HG03354 (cell line): ENCODE data around the gene FAM43A.

Experiments
- ATAC-seq: cut with Tn5 transposase; IDR thresholded peaks from one replicate; pipeline ENCODE4 v1.9.1; 2021; ENCODE audit warnings: mild to moderate bottlenecking; ENCODE audit not compliant: unreplicated experiment, poor library complexity, severe bottlenecking

The FAM43A gene

GRCh38 chr3:194675081-194675640, 10.5 kb upstream of the FAM43A start:
- ATAC-seq, result no peak

GRCh38 chr3:194675680-194676079, 10.0 kb upstream of the FAM43A start:
- ATAC-seq, result no peak

DNA sequence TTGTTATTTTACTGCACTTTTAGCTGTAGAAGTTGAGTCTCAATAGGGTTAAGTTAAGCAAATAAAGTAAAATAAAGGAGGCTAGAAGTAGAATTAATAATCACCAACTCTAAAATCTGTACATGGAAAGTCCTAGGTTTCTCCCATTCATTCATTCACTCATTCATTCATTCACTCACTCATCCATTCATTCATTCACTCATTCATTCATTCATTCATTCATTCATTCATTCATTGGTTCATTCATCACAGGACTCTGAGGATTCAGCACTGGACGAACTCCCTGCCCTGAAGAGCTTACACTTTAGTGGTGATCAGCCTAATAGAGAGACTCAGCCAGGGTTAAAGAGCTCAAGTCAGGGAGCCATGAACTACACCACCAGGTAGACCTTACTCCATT, 9.2 kb upstream of the FAM43A start:
- no peak for ATAC-seq

DNA sequence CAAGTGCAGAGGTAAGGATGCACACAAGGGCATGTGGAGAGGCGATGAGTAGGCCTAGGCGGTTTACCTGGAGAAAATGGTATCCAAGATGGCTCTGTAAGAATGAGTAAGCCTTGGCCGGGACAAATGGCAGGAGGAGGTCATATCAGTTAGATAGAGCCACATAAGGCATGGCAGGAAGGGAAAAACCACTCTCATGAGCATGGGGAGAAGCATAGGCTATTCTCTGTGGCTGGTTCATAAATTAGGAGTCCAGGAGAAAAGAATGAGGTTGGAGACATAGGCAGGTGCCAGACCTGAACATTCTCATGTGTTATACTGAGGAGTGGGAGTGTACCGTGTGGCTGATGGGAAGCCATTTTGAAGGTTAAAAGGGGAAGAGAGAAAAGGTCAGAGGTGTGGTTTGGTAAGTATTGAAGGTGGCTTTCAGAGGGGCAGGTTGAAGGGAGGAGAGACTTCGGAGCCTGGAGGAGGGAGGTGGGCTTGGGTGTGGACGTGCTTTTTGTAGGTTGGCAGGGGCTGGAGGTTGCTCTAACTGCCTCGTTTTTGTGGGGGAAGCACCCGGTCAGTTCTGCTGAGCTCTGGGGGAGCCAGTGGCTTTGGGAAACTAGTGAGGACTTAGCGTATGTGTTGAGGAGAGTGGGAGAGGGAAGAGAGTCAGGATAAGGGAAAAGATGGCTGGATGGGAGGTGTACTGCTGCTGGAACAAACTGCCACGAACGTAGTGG, 4.6 kb upstream of the FAM43A start:
- ATAC-seq, result no peak

- ATAC-seq, result no peak
These were observed 3.4 kb upstream of the FAM43A start for GRCh38 chr3:194682189-194682693.

DNA sequence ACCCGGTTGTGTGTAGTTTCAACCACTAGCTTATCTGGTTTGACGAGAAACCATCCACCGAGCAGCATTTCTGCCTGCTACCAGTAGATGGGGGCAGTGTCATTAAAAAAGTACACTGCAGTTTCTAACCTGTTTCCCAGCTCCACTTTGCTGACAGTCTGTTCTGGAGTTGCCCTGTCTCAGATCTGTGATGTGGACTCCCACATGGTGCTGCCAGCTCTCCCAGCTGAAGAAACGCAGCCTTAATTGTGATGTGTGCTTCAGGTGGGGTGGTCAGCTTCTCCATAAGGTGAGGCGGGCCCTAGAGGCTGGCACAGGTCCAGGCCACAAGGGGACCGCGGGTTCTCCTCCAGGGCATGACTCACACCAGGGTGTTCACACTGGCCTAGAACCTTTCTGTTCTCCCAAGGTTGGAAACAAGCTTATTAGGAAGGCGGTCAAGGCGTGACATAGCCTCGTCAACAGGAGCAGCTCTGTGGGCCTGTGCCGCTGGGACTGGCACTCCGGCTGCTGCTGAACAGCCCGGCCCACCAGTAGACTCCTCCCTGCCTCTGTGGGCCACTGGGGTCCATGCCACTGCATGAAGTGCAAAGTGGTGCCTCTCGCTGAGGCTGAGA, 2.9 kb upstream of the FAM43A start:
- ATAC-seq, result peak; percentile 63

GRCh38 chr3:194683380-194683779, 2.3 kb upstream of the FAM43A start:
- no peak for ATAC-seq

- no peak for ATAC-seq
These were observed 492 bp upstream of the FAM43A start for GRCh38 chr3:194685065-194685717.

DNA sequence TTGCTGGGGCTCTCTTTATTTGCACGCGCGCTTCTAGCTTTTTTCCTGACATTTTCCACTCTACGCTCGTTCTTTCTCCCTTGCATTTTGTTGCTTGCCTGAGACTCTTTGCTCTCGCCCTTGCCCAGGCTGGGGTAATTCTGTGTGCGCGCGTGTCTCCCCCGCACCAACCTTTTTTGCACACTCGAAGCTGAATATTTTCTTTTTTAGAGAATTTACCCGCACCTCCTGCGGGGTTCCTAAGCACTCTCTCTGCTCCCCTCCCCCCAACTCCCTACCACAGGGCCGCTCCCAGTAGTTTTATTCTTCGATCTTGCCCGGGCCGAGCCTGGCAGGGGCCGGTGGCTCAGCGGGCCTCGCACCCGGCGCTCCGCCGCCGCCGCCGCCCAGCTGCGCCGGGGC, 732 bp downstream of the FAM43A start:
- ATAC-seq, result no peak

GRCh38 chr3:194686816-194687637, 1.3 kb downstream of the FAM43A start:
- no peak for ATAC-seq

GRCh38 chr3:194687638-194688199, 2.0 kb downstream of the FAM43A start:
- peak; percentile 42 for ATAC-seq

DNA sequence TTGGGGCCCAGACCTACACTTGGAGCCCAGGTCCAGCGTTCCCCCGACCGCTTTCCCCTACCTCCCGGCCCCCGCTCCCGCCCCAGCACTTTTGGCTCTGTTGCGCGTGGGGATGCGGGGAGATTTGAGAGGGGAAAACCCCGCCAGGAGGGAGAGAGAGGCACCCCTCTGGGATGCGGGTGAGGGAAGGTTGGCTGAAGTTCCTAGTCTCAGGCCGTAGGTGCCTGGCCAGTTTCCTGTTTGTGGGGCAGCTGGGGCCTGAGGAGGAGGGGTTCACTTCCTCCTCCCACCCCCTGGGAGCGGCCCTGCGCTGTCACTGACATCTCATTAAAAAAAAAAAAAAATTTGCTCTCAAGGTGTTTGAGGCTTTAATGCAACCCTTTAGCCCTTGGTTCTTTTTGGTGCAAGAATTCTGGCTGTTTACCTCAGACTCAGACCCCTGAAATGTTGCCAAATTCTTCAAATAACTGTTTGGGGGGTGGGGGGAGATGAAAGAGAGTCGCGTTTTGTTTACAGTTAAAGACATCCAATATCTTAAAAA, 2.6 kb downstream of the FAM43A start:
- ATAC-seq, result peak; percentile 33

DNA sequence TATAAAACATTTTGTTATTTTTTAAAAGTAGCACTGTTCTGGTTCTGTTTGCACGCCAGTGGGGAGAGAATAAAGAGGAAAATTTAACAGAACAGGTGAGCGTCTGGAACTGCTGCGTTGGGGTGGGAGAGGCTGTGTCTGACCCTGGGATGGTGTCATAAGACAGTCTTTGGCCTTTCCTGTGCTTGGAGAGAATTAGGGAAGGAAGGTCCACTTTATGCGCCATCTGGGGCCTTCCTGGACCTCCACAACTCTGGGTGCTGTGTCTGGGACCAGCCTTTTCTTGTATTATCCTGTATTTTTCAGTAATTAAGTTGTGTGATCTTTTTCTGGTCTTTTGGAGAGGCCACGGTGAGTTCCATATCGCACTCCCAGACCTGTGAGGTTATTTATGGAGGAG, 3.3 kb downstream of the FAM43A start:
- ATAC-seq, result no peak

- no peak for ATAC-seq
These were observed 3.8 kb downstream of the FAM43A start for GRCh38 chr3:194689493-194689944.

DNA sequence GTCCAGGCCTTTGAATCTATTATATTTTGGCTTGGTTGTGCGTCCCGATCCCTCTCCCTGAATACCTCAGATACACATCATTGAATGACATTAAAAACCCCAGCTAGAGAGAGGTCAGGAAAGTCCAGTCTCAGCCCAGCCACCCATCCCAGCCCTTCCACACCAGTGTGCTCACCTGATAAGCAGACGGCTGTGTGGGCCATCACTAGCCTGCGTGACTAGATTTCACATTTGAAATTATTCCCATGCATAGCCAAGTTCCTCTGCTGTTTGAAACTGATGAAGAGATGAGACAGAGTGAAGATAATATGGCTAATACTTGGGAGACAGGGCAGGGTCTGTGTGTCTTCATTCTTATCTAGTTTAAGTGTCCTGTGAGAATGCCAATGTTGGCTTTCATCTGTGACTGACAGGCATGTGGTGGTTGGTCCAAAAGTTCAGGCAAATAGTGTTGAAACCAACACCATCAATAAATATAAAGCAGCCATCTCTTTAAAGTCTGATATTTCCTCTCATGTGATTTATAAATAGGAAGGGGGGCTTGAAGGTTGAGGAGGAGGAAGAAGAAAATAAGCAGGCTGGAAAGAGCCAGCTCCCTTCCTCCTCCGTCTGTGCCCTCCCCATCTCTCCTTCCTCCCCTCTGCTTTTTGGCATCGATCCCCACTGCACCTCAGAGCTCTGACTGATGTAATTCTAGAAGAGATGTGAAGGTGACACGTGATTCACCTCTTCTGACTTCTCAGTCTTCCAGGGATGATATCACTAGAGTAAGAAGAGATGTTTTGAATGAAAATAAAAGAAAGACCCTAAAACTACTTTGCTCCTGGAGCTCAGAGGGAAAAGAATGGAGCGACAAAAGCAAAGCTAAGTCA, 5.1 kb downstream of the FAM43A start:
- ATAC-seq, result no peak

DNA sequence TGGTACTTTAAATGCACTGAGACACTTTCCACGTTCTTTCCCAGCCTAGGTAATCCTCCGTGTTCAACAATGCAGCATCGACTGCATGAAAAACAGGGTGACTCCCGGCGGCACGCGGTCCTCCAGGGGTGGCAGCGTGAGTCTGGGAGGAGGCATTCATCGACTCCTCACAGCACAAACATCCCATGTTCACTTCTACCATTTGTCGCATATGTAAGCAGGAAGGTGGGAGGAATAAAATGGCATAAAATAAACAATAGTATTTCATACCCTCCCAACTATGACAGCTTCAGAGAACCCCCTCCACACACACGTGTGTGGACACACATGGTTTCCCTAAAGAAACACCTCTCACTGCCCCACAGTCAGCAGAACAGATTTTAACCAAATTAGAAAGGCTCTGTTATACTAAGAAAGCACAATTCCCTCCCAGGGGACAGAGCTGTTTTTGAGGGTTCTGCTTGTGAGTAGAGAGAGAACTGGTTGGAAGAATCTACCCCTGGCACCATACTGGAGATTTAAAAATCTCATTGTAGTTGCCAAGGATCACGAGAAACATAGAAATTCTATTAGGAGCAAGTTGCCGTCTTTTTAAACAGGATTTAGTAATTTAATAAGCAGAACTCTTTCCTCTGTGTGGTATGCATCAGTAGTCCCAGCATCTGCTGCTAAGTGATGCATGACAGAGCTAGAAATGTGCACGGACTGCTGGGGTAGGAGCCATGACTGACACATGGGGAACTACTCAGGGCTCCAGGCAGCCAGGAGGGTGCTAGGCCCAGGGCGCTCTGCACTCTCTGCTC, 6.0 kb downstream of the FAM43A start:
- ATAC-seq, result peak; percentile 70

GRCh38 chr3:194696702-194697101, 11.0 kb downstream of the FAM43A start:
- no peak for ATAC-seq
